NOMO-1 treated with dmso at 0.1 percent for 144 hours (cell line): ENCODE measurements around the gene ODAD2.
A peak's percentile ranks its signal among the peaks of the same experiment; 100 is the strongest.

ENCODE experiments used
- DNase-seq: peaks from one replicate; lab custom pipeline; 2025; ENCODE audit not compliant: unreplicated experiment; lab: John Stamatoyannopoulos, UW

ODAD2 gene

DNA sequence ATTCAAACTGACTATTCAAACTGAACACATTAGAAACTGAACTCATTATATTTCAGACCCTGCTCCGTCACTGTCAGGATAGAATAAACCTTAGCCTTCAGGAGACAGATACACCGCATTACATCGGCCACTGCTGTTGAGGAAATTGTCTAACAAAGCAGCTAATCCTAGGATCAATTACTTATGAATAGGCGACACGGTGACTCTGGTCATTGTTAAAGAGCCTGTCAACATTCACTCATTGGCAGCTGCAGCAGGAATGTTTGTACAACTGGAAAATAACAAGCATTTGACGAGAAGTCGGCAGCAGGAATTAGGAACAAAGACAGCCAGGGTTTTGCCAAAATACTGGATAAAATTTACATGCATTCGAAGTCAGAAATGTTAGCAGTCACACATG, 141.3 kb downstream of the ODAD2 start:
- no peak for DNase-seq

DNA sequence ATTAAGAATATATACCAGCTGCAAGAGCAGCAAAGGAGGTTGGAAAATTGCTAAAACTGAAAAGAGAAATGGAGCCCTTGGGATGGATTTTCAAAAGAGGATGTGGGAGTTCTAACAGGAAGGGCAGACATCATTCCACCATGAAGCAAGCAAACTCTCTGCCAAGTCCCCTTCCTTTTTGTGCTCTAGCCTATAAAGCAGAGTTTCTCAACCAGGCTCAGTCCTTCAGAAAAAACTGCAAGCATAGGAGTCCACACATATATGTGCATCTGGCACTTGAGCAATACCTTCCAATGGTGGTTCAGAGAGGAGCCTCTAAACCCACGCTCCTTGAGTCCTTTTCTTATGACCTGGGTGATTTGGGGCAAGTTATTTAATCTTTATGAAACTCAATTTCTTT, 154.7 kb downstream of the ODAD2 start:
- peak; percentile 41 for DNase-seq

DNA sequence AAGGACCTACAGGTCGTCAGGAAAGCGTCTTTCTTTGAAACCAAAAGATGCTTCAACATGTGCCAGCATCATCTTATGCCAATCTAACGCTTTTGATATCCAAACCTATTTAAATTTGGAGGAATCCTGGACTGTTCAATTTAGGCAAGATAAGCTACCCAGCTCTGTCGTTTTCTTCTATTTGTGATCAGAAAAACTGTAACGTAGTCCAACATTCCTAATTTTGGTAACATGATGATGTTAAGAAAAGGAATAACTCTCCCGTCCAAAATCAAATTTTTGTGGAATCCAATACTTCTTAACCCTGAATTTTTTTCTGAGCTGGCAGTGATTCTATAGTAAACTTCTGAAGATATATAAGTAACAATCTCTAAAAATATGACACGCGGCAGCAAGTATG, 160.0 kb downstream of the ODAD2 start:
- DNase-seq, result no peak

DNA sequence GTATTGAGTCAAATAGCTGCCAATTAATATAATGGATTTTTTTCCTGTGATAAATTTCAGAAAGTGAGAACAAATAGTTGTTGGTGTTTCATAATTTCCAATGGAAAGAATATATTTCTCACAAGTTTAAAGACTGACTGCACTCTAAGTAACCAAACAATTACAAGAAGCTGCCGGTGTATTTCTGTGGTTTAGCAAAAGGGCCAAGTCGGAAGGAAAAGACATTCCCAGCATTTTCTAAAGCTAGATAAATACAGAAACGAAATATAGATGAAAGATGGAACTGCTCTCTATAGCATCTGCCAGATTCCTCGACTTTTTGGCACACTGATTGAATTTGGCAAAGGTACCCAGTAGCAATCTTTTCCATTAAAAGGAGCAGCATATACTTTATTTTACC, 160.5 kb downstream of the ODAD2 start:
- DNase-seq, result no peak

DNA sequence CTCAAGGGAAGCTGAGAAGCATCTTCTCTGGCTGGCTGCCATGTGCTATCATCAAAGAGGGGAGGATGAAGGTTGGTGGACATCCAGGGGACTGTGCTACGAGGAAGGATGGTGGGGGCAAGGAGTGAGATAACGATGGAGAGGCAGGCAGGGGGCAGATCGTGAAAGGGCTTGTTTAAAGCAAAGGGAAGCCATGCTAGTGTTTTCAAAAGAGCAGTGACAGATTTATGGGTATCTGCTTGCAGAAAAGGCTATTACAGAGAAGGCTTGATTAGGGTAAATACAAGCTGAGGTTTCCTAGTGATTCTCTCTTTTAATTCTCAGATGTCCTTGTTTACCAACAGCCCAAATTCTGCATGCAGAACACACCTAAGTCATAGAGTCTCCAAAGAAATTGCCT, 164.4 kb downstream of the ODAD2 start:
- no peak for DNase-seq

DNA sequence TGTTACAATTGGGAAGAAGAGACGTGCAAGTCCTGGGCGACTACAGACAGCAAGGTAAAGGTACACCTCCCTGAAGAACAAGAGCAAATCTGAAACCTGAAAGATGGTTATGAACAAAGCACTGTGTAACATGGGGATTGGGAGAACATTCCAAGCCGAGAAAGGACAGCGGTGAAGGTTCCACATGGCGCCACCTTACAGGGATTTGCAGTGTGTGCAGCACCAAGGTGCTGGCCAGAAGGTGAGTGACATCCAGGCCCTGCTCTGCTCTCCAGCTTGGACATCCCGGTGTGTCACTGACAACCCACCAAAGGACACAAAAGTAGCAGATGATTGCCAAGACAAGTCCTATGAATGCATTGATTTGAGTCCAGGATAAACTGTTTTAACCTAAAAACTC, 165.1 kb downstream of the ODAD2 start:
- no peak for DNase-seq

DNA sequence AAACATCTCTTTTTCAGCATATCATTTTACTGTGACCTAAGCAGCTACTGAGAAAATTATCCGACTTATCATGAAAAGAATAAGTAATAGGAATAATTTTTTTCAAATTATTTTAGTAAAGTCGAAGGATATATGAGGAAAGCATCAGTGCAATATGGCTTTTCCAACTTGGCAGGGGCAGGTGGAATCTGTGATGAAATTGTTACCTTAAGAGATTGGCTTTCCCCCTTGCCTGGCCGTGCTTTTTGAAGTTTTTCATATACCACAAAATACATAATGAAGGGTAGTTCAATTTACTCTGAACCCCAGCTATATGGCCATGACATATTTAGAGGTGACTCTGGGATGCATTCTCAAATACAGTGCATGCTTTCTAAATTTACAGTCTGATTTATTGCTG, 166.1 kb downstream of the ODAD2 start:
- no peak for DNase-seq

DNA sequence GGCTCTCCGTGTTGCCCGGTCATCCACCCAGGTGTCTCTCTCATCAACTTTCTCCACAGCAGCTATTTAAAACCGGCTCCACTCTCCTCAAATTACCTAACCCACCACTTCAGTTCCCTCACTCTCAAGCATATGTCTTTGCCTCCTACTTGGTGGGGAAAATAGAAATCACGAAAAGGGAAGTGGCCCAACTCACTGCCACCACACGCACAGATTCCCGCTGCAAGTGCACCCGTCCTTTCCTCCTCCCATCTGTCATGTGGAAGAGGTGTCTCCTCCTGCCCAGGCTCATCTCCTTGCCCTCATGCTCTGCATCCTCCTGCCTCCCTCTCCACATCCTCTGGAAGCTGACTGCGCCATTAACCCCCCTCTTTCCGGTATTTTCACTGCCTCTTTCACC, 172.5 kb downstream of the ODAD2 start:
- DNase-seq, result peak; percentile 41

DNA sequence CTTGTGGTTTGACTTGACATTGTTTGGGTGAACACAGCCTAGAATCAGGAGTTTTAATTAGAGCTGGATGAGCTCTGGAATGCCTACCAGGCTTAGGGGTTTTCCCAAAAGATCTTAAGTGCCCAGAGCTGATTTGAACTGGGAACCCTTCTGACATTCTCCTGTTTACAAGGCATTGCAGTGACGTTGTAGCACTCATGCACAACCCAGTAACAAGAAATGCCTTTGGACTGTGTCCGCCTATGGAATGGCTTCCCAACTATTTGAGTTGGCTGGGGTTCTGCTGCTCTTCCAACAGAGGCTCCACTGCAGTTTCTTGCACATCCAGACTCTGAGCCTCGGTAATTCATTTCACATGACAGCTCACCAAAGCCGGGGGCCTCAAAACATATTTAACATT, 176.6 kb downstream of the ODAD2 start:
- DNase-seq, result no peak

DNA sequence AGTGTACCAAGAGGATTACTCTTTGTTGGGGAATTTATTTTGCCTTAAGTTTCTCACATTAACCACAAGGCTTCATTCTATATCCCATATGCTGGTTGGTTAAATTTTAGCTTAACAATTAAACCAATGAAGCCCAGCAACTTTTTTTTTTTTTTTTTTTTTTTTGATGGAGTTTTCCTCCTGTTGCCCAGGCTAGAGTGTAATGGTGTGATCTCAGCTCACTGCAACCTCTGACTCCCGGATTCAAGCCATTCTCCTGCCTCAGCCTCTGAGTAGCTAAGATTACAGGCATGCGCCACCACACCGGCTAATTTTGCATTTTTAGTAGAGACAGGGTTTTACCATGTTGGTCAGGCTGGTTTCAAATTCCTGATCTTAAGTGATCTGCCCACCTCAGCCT, 178.2 kb downstream of the ODAD2 start:
- no peak for DNase-seq

DNA sequence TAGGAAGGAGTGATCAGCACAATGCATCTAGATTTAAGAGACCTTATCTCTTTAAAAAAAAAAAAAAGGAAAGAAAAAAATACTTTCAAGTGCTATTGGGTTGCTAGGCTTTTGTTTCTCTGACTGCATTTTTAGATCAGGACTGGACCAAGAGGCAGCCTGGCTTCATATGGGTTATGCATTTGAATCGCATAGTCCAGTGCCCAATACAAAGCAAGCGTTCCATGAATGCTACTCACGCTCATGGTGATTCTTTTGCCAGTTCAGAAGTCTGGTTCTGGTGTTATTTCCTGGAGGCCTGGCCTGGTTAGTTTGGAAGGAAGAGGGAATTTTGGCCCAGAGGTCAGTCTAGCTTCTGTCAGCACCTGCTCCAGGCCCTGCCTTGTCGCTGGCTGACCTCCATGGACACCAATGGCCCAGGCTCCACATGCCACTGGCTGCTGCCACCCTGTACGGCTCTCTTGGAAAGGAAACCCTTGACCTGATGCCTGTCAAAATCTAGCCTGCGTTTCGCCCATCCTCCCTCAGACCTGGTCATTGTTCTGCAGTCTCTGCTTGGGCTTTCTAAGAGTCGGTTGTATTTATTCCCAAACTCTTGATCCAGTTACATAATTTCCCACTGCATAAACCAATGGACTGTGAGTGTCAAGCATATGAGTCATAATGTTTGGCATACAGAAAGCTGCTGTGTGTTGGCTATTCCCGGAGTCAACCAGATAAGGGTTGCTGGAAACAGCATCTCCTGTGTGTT, 178.9 kb downstream of the ODAD2 start:
- no peak for DNase-seq

DNA sequence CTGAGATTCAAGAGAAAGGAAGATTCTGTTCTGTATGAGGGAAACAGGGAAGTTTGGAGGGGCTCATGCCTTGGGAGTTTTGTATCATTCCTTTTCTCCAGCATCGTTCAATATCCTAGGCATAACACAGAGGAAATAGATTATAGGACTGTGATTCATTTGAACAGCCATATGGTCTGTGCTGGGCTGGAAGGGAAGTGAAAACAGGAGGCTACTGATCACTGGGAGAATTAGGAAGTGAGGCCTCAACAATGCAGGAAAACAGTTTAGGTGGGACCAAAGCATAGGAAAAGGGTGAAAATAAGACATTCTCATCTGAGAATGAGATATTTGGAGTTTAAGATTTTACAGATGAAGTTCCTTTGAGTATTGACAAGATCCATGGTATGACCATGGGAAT, 182.6 kb downstream of the ODAD2 start:
- no peak for DNase-seq

DNA sequence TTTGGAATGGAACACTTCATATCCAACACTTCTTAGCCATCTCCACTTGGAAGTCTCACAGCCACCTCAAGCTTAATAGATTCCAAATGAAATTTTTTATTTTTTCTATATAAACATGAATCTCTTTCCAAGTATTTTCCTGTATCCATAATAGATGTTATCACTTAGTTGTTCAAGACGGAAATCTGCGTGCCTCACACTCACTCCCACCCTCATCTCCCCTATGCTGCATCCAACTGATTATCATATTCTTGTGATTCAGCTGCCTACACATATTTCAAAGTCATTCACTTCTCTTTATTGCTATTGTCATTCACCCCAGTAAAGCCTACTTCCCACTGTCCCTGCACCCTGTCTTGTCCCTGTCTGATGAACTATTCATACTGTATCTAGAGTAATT, 183.0 kb downstream of the ODAD2 start:
- DNase-seq, result no peak

DNA sequence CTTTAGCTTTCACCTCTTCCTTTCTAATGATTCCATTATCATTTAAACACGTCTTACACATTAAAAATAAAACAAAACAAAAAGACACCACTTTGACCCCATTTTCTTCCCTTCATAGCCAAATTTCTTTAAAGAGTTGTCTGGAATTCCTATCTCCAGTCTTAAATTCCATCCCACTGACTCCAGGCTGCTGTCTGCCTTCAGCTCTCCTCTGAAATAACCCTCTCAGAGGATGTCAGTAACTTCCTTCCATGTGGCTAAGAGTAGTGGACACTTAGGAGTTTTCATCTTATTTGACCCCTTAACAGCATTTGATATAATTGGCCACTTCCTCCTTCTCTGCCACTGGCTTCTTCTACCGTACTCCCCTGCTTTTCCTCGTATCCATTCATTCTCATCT, 183.6 kb downstream of the ODAD2 start:
- no peak for DNase-seq

DNA sequence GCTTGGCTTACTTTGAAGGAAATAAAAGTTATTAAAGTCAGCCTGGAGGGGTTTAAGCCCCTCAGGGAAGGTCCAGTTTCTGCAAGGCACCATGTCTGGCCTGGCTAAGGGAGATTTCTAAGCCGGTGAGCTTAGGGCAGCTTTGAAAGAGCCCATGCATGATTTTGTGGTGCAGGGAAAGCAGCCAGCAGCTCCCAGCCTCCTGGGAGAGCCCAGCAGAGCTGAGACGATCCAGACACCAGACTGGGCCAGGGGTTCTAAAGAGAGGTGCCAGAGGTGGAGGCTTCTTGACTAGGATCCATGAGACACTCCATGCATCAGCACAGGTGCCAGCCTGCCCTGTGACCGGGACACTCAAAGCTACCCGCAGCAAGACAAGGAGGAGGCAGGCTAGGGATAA, 193.7 kb downstream of the ODAD2 start:
- DNase-seq, result no peak

DNA sequence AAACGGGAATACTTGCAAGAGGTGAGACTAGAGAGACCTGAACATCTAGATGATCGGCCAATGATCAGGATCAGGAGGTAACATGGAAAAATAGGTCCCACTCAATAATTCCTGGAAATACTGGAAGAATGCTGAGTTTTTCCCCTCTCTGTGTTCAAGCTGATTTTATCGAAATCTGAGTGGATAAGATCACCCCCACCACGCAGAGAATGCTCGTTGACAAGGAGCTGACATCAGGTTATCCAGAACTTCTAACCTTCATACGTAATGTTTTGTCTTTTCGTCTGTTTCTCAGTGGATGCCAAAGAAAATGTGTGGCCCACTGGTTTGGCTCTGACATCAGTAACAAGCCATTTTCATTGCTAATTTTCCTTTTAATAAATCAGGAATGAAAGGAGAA, 194.7 kb downstream of the ODAD2 start:
- no peak for DNase-seq

DNA sequence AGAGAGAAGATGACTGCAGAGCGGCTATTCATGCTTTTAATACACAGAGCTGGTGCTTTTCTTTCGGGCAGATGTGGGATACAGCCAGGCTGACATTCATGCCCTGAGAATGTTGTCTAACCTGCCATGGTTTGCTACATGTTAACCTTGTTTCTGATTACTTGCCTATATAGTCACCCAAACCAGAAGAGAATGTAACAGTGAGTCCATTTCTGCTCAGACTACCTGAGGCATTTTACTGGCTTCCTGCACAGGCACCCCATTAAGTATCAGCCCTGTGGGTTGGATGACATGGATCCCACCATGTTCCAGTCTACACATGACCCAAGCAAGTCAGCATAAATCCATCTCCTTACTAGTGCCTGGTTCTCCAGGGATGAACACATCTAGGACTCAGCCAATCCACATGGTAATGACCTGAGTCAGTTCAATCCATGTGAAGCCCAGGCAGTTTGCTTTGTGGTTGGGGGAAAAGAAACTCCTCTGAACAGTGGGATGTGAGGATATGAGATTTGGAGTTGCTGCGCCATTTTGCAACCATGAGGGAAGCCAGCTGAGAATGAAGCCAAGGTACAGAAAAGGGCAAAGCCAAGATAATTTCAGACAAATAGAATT, 197.6 kb downstream of the ODAD2 start:
- no peak for DNase-seq

DNA sequence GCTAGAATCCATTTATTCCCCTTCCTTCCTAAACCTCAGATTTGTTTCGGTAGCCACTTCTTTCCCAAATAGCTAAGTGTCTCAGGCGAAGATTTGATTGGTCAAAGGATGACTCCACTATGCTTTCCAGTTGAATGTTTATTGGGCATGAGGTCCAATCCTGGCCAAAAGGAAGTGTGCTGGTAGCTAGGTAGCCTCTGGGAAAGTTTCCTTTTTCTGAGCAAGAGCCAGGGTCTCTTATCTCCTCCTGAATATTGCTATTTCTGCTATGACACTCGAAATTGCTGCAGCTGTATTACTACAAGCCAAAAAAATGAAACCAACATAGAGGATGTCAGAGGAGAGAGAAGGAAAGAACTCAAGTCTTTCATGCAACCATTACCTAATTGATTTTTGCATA, 199.8 kb downstream of the ODAD2 start:
- no peak for DNase-seq

DNA sequence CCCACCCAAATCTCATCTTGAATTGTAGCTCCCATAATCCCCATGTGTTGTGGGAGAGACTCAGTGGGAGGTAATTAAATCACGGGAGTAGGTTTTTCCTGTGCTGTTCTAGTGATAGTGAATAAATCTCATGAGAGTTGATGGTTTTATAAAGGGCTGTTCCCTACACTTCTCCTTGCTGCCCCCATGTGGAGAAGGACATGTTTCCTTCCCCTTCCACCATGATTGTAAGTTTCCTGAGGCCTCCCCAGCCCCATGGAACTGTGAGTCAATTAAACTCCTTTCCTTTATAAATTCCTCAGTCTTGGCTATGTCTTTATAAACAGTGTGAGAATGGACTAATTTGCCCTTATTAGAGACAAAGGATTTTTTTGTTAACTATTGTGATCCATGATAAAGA, 204.7 kb downstream of the ODAD2 start:
- no peak for DNase-seq

DNA sequence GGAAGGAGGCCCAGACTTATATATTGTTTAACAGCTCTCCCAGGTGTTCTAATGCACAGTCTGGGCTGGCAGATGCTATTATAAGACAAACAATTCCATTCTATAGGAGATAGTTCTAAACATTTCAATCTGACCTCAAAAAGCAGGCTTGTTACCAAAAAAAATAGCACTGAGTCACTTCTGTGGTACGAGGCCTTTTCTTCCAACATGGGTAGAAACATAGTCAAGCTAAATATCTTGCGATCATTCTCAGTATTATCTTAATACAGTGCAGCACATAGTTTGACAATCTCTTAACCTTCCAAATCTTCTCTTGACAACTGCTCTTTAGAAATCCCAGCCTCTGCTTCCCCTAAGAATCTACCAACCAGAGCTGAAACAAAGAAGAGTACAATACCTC, 206.7 kb downstream of the ODAD2 start:
- no peak for DNase-seq

DNA sequence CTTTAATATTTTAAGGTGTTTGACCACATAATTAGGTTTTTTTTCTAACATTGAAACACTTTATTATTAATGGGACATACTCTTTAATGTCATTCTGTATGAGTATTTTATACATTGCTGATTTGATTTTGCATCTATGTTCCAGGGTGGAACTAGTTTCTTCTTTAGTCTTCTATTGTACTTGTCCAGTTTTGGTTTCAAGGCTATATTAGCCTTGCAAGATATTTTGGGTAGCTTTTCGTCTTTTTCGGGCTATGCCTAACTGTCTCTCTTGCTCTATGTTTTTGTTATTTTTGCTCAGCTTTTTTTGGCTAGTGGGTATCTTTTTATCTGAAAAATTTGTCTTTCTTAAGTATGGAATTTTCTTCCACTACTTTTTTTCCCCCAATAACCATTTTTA, 214.6 kb downstream of the ODAD2 start:
- no peak for DNase-seq

DNA sequence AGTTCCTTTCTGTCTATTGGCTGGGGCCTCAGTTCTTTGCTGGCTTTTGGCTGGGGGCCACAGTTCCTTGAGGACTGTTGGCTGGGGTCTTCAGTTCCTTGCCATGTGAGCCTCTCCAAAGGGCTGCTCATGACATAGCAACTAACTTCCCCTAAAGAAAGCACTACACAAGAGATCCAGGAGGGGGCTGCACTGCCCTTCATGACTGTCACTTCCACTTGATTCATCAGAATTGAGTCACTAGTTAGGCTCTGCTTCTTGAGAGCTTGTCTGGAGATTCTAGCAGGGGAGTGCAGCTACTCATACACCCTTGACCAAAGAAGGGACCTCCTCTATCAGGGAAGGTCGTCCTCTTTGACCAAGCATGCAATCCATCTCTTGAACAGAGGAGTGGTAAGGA, 215.2 kb downstream of the ODAD2 start:
- DNase-seq, result peak; percentile 33

DNA sequence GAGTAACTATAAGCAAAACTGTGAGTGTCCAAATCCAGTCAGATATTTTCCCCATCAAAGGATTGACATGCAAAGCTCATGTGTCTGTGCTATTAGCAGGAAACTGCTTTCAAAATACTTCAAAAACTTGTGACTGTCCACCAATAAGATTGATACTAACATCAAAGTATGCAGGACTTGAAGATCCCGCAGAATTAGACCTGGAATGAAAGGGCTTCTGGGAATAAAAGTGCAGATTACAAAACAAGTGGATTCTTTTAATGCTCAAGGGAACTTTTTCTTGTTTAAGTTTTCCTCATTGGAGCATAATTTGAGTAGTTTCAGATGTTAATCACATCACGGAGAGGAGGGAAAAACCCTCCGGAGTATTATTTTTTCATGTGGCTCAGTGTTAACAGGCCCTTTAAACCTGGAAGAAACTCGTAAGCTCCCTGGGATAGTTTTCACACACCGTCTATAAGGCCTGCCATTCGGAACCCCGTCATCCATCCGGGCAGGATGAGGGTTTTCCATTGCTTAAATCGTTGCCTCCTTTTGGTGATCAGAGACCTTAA, 219.3 kb downstream of the ODAD2 start:
- no peak for DNase-seq
